HepG2 (cell line): ENCODE data around the gene RPS28. TPM values are rescaled to one million over a fixed set of nuclear protein-coding genes. Genes with fewer than 3 reads are reported as not detected.

Source experiments
- CENPBD1 ChIP-seq: sonication (generic); formaldehyde crosslinking; IDR thresholded peaks from 2 replicates; pipeline ENCODE4 v1.8.0; 2022; ENCODE audit warnings: missing genetic modification reagents, low read depth, mild to moderate bottlenecking, borderline replicate concordance
- CHD4 ChIP-seq: fragments of 200-600 bp; sonication (generic); IDR thresholded peaks from 2 replicates; pipeline ENCODE4 v1.7.0; 2017; ENCODE audit warnings: mild to moderate bottlenecking, low read length, borderline replicate concordance
- DBP ChIP-seq: sonication (generic); formaldehyde crosslinking; IDR thresholded peaks from 2 replicates; pipeline ENCODE4 v1.4.0; 2020; ENCODE audit warnings: missing genetic modification reagents; ENCODE audit errors: not compliant biosample characterization
- DZIP1 ChIP-seq: sonication (generic); formaldehyde crosslinking; IDR thresholded peaks from 2 replicates; pipeline ENCODE4 v1.5.0; 2020; ENCODE audit warnings: mild to moderate bottlenecking, missing genetic modification reagents
- IRF2 ChIP-seq: IDR thresholded peaks from 2 replicates; pipeline ENCODE4 v1.6.1; 2018; ENCODE audit warnings: missing genetic modification reagents, missing compliant biosample characterization
- KDM2A ChIP-seq: sonication (generic); formaldehyde crosslinking; IDR thresholded peaks from 2 replicates; pipeline ENCODE4 v1.4.0; 2020; ENCODE audit warnings: low read depth, missing genetic modification reagents, borderline replicate concordance
- MED13 ChIP-seq: sonication (generic); formaldehyde crosslinking; IDR thresholded peaks from 2 replicates; pipeline ENCODE4 v1.5.0; 2020; ENCODE audit warnings: missing genetic modification reagents
- NFKBIZ ChIP-seq: IDR thresholded peaks from 2 replicates; pipeline ENCODE4 v1.6.1; 2018; ENCODE audit warnings: missing genetic modification reagents, missing compliant biosample characterization
- PCBP1 ChIP-seq: fragments of 200-400 bp; formaldehyde crosslinking; IDR thresholded peaks from 2 replicates; pipeline ENCODE4 v1.6.1; 2017; ENCODE audit warnings: mild to moderate bottlenecking, low read depth, low read length, borderline replicate concordance
- PHB2 ChIP-seq: fragments of 450-650 bp; IDR thresholded peaks from 2 replicates; pipeline ENCODE4 v1.6.1; 2018; ENCODE audit not compliant: partially characterized antibody
- POLR2AphosphoS2 ChIP-seq: IDR thresholded peaks from 2 replicates; pipeline ENCODE4 v1.6.1; 2011; ENCODE audit warnings: low read depth, low read length, improper control_type of control experiment
- POLR2G ChIP-seq: fragments of 200-400 bp; formaldehyde crosslinking; IDR thresholded peaks from 2 replicates; pipeline ENCODE4 v1.6.1; 2018; ENCODE audit warnings: mild to moderate bottlenecking, low read depth, low read length, moderate library complexity
- RARA ChIP-seq: IDR thresholded peaks from 2 replicates; pipeline ENCODE4 v1.6.1; 2016; ENCODE audit warnings: missing genetic modification reagents, missing compliant biosample characterization
- RBM39 ChIP-seq: fragments of 200-400 bp; formaldehyde crosslinking; IDR thresholded peaks from one replicate; pipeline ENCODE4 v1.6.1; 2018; ENCODE audit warnings: antibody characterized with exemption, mild to moderate bottlenecking, low read depth, low read length; ENCODE audit not compliant: poor library complexity, severe bottlenecking
- RXRA ChIP-seq: sonication (generic); formaldehyde crosslinking; IDR thresholded peaks from 2 replicates; pipeline ENCODE4 v1.5.1; 2020; ENCODE audit warnings: missing genetic modification reagents
- SMAD3 ChIP-seq: sonication (generic); formaldehyde crosslinking; IDR thresholded peaks from 2 replicates; pipeline ENCODE4 v1.4.0; 2020; ENCODE audit warnings: missing genetic modification reagents
- SP2 ChIP-seq: sonication (generic); formaldehyde crosslinking; IDR thresholded peaks from 2 replicates; pipeline ENCODE4 v1.5.1; 2020; ENCODE audit warnings: mild to moderate bottlenecking, missing genetic modification reagents
- ZKSCAN1 ChIP-seq: fragments of 150-350 bp; IDR thresholded peaks from 2 replicates; pipeline ENCODE4 v1.6.1; 2014; ENCODE audit warnings: low read length
- ZNF263 ChIP-seq: sonication (generic); formaldehyde crosslinking; IDR thresholded peaks from 2 replicates; pipeline ENCODE4 v1.4.0; 2020; ENCODE audit warnings: missing genetic modification reagents
- ZNF3 ChIP-seq: IDR thresholded peaks from 2 replicates; pipeline ENCODE4 v1.7.0; 2017; ENCODE audit warnings: inconsistent platforms
- ZNF337 ChIP-seq: sonication (generic); formaldehyde crosslinking; IDR thresholded peaks from 2 replicates; pipeline ENCODE4 v1.5.1; 2020; ENCODE audit warnings: missing genetic modification reagents, low read depth, mild to moderate bottlenecking, borderline replicate concordance
- ZNF382 ChIP-seq: sonication (generic); formaldehyde crosslinking; IDR thresholded peaks from 2 replicates; pipeline ENCODE4 v1.5.0; 2020; ENCODE audit warnings: missing genetic modification reagents, mild to moderate bottlenecking, borderline replicate concordance
- ZNF496 ChIP-seq: sonication (generic); formaldehyde crosslinking; IDR thresholded peaks from 2 replicates; pipeline ENCODE4 v1.8.1; 2023; ENCODE audit warnings: mild to moderate bottlenecking, moderate library complexity, missing genetic modification reagents; ENCODE audit not compliant: insufficient replicate concordance
- ZNF513 ChIP-seq: sonication (generic); formaldehyde crosslinking; conservative IDR thresholded peaks from 2 replicates; pipeline ENCODE4 v1.5.0; 2020; ENCODE audit warnings: missing genetic modification reagents
- ZNF543 ChIP-seq: sonication (generic); formaldehyde crosslinking; IDR thresholded peaks from 2 replicates; pipeline ENCODE4 v1.4.0; 2020; ENCODE audit warnings: mild to moderate bottlenecking, missing genetic modification reagents
- ZNF672 ChIP-seq: sonication (generic); formaldehyde crosslinking; IDR thresholded peaks from 2 replicates; pipeline ENCODE4 v1.8.1; 2022; ENCODE audit warnings: missing genetic modification reagents
- ZNF792 ChIP-seq: IDR thresholded peaks from 2 replicates; pipeline ENCODE4 v1.6.1; 2016
- polyA plus RNA-seq, 8 experiments: library from polyadenylated mRNA; depleted of rRNA in 3 of 8; stranded (reverse) in 7 of 8; unstranded in 1 of 8; fragments of >200 nt; fragmentation: Illumina TruSeq in 4 of 8; extraction: Trizol in 4 of 8; gene quantifications; 2 replicates each; pipeline versions ENCODE4 v1.2.1 to v1.2.3, GENCODE V29; 2011 to 2016; ENCODE audit warnings: low read depth in 4 of 8, missing spikeins in 1 of 8, mixed read lengths in 1 of 8; ENCODE audit not compliant: insufficient read depth in 1 of 8
- total RNA-seq, 5 experiments: library from RNA; depleted of rRNA; stranded (reverse); fragments of >200 nt; fragmentation: Illumina TruSeq; extraction: Trizol; gene quantifications; 2 replicates each; pipeline ENCODE4 v1.2.3, GENCODE V29; 2016; ENCODE audit warnings: low read depth in 1 of 5

RPS28 gene
- total and polyA plus RNA-seq, 2 of the 13 experiments (the other 11 are each of a cell fraction or from before 2014, with no cell fraction given): 281 to 545 TPM

- TF ChIP-seq ZNF382 (CRISPR knock-in tag) (no peak), ZNF543 (CRISPR knock-in tag) (no peak), ZNF513 (CRISPR knock-in tag) (no peak), MED13 (CRISPR knock-in tag) (no peak), ZNF3 (no peak), CENPBD1 (CRISPR knock-in tag) (no peak), RARA (peak; percentile 45; the same call in 1 of the 2 replicates), NFKBIZ (no peak), CHD4 (no peak), RXRA (CRISPR knock-in tag) (peak; percentile 86), POLR2AphosphoS2 (0 out of 2 replicates have a peak, but pooled peaks have one; percentile 65), ZNF263 (CRISPR knock-in tag) (0 out of 2 replicates have a peak, but pooled peaks have one; percentile 13), IRF2 (CRISPR knock-in tag) (no peak), ZNF792 (CRISPR knock-in tag) (no peak), DBP (no peak), SMAD3 (CRISPR knock-in tag) (no peak), ZKSCAN1 (no peak), KDM2A (CRISPR knock-in tag) (peak; percentile 14; the same call in 1 of the 2 replicates), ZNF672 (CRISPR knock-in tag) (no peak), ZNF496 (CRISPR knock-in tag) (no peak), SP2 (CRISPR knock-in tag) (no peak), RBM39 (no peak), PHB2 (no peak), DZIP1 (no peak), ZNF337 (CRISPR knock-in tag) (no peak), PCBP1 (0 out of 2 replicates have a peak, but pooled peaks have one; percentile 52), POLR2G (0 out of 2 replicates have a peak, but pooled peaks have one; percentile 14)
Observed at GRCh38 chr19:8367327-8368001, 46.2 kb downstream of the RPS28 start (continued).
